HG02763 (cell line): Measurements from ENCODE around the gene ECM2.

Source experiments
- ATAC-seq: cut with Tn5 transposase; IDR thresholded peaks from one replicate; pipeline ENCODE4 v1.9.1; 2021; ENCODE audit warnings: mild to moderate bottlenecking, moderate library complexity; ENCODE audit not compliant: unreplicated experiment

The ECM2 gene

GRCh38 chr9:92468206-92468605 is 67.6 kb downstream of the ECM2 start:
- ATAC-seq, result no peak

GRCh38 chr9:92467511-92467910 is 68.3 kb downstream of the ECM2 start:
- ATAC-seq, result no peak

- ATAC-seq, result no peak
Observed at GRCh38 chr9:92467041-92467440, 68.7 kb downstream of the ECM2 start.

- no peak for ATAC-seq
Observed at GRCh38 chr9:92463984-92464383, 71.8 kb downstream of the ECM2 start.

GRCh38 chr9:92463387-92463786 is 72.4 kb downstream of the ECM2 start:
- ATAC-seq, result no peak

GRCh38 chr9:92457576-92457975 is 78.2 kb downstream of the ECM2 start:
- no peak for ATAC-seq

- no peak for ATAC-seq
Observed at GRCh38 chr9:92455217-92455616, 80.6 kb downstream of the ECM2 start.

GRCh38 chr9:92446536-92446935 is 89.3 kb downstream of the ECM2 start:
- no peak for ATAC-seq
